Medulla oblongata (tissue), 1 donor: Measurements from ENCODE around the gene STRADA.

Experiments
- DNase-seq: peaks from one replicate; pipeline ENCODE4 v3.0.0-alpha.2; 2015; ENCODE audit errors: extremely low spot score

The STRADA gene

GRCh38 chr17:63741408-63742173 lies at the start of gene STRADA:
Gene STRADA, minus strand, starts transcription at chr17:63741799. Its CDS starts 13,430 bp downstream, at chr17:63728369.
- DNase-seq: peak; percentile 98

- no peak for DNase-seq
Observed at GRCh38 chr17:63790057-63790456, 48.5 kb upstream of the STRADA start.

- DNase-seq: no peak
Observed at GRCh38 chr17:63786971-63787711, 45.5 kb upstream of the STRADA start.

GRCh38 chr17:63786117-63786516 lies 44.5 kb upstream of the STRADA start:
- no peak for DNase-seq

- DNase-seq: no peak
Observed at GRCh38 chr17:63785556-63785955, 44.0 kb upstream of the STRADA start.

- no peak for DNase-seq
Observed at GRCh38 chr17:63783522-63783921, 41.9 kb upstream of the STRADA start.

- no peak for DNase-seq
Observed at GRCh38 chr17:63780928-63781327, 39.3 kb upstream of the STRADA start.

- DNase-seq: no peak
Observed at GRCh38 chr17:63780507-63780906, 38.9 kb upstream of the STRADA start.

- no peak for DNase-seq
Observed at GRCh38 chr17:63775420-63775819, 33.8 kb upstream of the STRADA start.

GRCh38 chr17:63774969-63775265 lies 33.3 kb upstream of the STRADA start:
- DNase-seq: no peak

- DNase-seq: peak; percentile 34
Observed at GRCh38 chr17:63774141-63774968, 32.8 kb upstream of the STRADA start, which contains the start of gene DDX42. Gene DDX42, plus strand, starts transcription at chr17:63774170. Its CDS starts 12,880 bp downstream, at chr17:63787050.

GRCh38 chr17:63773272-63774140 lies 31.9 kb upstream of the STRADA start, which contains the start of gene CCDC47:
Gene CCDC47, minus strand, starts transcription at chr17:63773597. Its CDS starts 7,422 bp downstream, at chr17:63766175.
- peak; percentile 100 for DNase-seq

GRCh38 chr17:63772801-63773271 lies 31.2 kb upstream of the STRADA start:
- peak; percentile 20 for DNase-seq

GRCh38 chr17:63768433-63768832 lies 26.8 kb upstream of the STRADA start:
- no peak for DNase-seq

GRCh38 chr17:63766754-63767153 lies 25.2 kb upstream of the STRADA start:
- no peak for DNase-seq

GRCh38 chr17:63764716-63765115 lies 23.1 kb upstream of the STRADA start:
- DNase-seq: no peak

GRCh38 chr17:63762161-63763078 lies 20.8 kb upstream of the STRADA start:
- DNase-seq: no peak

- DNase-seq: peak; percentile 29
Observed at GRCh38 chr17:63760771-63761539, 19.4 kb upstream of the STRADA start.

GRCh38 chr17:63758428-63758827 lies 16.8 kb upstream of the STRADA start:
- DNase-seq: no peak
